Nephron (organoid): ENCODE results near the gene DIDO1.

Experiments
- H3K27ac Mint-ChIP-seq, 3 experiments: 2 replicates each; pipeline ENCODE4 v1.8.0; 2020; ENCODE audit warnings: mixed read lengths in 3 of 3, mild to moderate bottlenecking in 2 of 3, moderate library complexity in 1 of 3
- H3K27me3 Mint-ChIP-seq: 2 replicates; pipeline ENCODE4 v1.8.0; 2021; ENCODE audit warnings: low read depth, mild to moderate bottlenecking, moderate library complexity, mixed read lengths
- H3K36me3 Mint-ChIP-seq: 2 replicates; pipeline ENCODE4 v1.8.0; 2020; ENCODE audit warnings: low read depth, mixed read lengths
- H3K4me1 Mint-ChIP-seq: 2 replicates; pipeline ENCODE4 v1.8.0; 2020; ENCODE audit warnings: mixed read lengths
- H3K4me3 Mint-ChIP-seq, 3 experiments: 2 replicates each; pipeline ENCODE4 v1.8.0; 2020; ENCODE audit warnings: mild to moderate bottlenecking in 3 of 3, mixed read lengths in 3 of 3, moderate library complexity in 2 of 3
- H3K9me3 Mint-ChIP-seq: 2 replicates; pipeline ENCODE4 v1.8.0; 2020; ENCODE audit warnings: mixed read lengths
- TF ChIP-seq, protein P1 (sequence below), 3 experiments: fragments of 200-600 bp; sonication (generic); IDR thresholded peaks; one replicate each; pipeline ENCODE4 v1.5.0; 2021; ENCODE audit warnings: antibody characterized with exemption in 3 of 3; ENCODE audit not compliant: unreplicated experiment in 3 of 3

The DIDO1 gene

DNA sequence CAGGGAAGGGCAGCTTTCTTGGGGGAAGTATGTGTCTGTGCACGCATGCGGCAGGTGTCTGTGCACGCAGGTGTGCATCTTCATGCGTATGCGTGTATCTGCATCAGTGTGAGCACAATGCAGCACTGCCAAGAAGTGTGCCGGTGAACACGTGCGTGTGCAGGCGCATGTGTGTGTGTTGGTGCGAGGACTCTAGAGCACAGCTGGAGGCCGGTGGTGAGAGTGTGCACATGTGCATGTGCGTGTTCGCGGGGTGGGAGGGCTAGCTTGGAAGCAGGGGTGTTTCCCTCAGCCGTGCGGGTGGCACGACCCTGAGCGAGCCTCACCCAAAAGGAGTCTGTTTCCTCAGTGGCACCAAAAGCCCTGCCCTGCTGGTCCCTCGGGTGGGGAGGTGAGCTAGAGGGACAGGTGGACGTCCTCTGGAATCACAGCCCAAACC, 33.7 kb upstream of the DIDO1 start:
- Mint-ChIP-seq H3K4me1 (no peaks in the 10 kb centered on the region), H3K36me3 (no peaks in the 10 kb centered on the region), H3K4me3 (no peak overlapping the region), H3K9me3 (no peaks in the 10 kb centered on the region), H3K27ac (no peak overlapping the region), H3K27me3 (peaks cover 7% of the 10 kb centered on the region)
- TF ChIP-seq, protein P1, sequence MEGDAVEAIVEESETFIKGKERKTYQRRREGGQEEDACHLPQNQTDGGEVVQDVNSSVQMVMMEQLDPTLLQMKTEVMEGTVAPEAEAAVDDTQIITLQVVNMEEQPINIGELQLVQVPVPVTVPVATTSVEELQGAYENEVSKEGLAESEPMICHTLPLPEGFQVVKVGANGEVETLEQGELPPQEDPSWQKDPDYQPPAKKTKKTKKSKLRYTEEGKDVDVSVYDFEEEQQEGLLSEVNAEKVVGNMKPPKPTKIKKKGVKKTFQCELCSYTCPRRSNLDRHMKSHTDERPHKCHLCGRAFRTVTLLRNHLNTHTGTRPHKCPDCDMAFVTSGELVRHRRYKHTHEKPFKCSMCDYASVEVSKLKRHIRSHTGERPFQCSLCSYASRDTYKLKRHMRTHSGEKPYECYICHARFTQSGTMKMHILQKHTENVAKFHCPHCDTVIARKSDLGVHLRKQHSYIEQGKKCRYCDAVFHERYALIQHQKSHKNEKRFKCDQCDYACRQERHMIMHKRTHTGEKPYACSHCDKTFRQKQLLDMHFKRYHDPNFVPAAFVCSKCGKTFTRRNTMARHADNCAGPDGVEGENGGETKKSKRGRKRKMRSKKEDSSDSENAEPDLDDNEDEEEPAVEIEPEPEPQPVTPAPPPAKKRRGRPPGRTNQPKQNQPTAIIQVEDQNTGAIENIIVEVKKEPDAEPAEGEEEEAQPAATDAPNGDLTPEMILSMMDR (IDR thresholded peaks at IDR 0.05; ENCODE audit: unreplicated experiment in 3 of 3): no peak

DNA sequence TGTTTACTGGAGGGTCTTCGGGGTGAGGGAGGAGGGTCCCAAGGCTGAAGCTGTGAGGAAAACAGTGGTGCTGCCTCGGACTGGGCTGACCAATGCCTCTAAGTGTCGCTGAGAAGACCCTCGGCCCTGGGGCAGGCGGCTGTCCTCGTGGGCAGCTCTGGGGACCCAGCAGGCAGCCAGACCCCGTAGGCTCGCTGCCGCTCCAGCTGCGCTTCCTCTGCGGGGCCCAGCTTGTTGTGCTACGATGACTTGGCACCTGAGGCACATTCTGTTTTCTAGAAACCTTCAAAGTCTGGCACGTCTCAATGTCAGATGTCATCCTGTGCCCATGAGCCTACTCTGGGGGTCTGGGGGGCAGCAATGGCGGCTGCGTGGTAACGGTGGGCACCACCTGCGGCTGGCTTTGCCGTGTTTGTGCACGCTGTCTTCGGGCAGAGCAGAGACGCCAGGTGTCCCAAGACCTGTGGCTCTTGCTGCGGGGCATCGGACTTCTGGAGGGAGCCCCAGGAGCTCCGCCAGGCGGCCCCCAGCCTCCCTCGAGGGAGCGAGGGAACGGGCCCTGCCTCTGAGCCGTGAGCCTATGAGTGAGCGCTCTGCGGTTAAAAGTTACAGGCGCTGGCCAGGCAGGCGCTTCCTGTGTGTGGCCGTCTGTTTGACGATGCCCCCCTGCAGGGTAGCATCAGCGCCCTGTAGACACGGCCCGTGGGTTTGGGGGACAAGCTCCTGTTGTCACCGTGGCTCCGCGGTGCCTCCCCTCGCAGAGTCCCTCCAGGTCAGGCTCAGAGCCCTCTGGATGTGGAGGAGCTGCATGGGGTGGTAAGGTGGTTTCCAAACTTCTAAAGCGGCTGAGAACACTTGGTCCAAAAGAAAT, 33.0 kb upstream of the DIDO1 start:
- TF ChIP-seq, protein P1 (IDR thresholded peaks at IDR 0.05; ENCODE audit: unreplicated experiment in 3 of 3): no peak
- Mint-ChIP-seq H3K27ac (no peak overlapping the region), H3K36me3 (no peaks in the 10 kb centered on the region)

DNA sequence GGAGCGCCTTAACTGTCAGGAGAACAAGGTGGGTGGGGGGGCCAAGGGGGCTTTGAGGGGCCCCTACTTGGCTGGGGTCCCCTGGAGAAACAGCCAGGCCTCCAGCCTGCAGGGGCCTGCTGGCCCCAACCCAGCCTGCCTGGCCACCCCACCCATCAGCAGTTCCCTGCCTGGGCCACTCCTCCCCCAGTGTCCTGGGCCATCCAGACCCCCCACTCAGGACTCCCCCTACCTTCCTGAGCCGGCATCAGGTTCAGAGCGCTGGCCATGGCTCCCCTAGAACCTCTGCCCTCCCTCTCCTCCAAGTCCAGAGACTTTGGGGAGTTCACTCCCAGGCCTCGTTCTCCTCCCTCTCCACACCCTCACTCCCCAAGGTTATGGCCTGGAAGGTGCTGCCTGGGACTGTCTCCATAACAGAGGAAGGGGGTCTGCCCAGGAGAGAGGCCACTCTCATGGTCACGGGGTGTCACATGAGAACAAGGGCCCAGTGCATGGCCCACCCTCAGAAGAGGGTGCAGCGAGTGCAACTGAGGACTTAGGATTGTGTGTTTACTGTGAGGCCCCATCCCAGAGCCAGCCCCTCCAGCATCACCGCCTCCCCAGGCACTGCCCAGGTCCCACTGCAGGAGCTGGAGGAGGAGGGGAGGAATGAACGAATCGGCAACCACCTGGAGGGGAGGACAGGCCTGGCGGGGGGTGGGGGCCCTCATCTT, 32.2 kb upstream of the DIDO1 start:
- Mint-ChIP-seq H3K9me3 (no peaks in the 10 kb centered on the region), H3K27me3 (peaks cover 7% of the 10 kb centered on the region), H3K4me1 (peaks cover 9% of the 10 kb centered on the region), H3K4me3 (no peak overlapping the region), H3K36me3 (no peaks in the 10 kb centered on the region), H3K27ac (no peak overlapping the region)
- TF ChIP-seq, protein P1 (IDR thresholded peaks at IDR 0.05; ENCODE audit: unreplicated experiment in 3 of 3): no peak

More for the DNA sequence above, 33.0 kb upstream of the DIDO1 start:
- no peak overlapping the region for H3K4me3 Mint-ChIP-seq
- peaks cover 2% of the 10 kb centered on the region for H3K4me1 Mint-ChIP-seq
- H3K9me3 Mint-ChIP-seq: no peaks in the 10 kb centered on the region
- peaks cover 7% of the 10 kb centered on the region for H3K27me3 Mint-ChIP-seq

DNA sequence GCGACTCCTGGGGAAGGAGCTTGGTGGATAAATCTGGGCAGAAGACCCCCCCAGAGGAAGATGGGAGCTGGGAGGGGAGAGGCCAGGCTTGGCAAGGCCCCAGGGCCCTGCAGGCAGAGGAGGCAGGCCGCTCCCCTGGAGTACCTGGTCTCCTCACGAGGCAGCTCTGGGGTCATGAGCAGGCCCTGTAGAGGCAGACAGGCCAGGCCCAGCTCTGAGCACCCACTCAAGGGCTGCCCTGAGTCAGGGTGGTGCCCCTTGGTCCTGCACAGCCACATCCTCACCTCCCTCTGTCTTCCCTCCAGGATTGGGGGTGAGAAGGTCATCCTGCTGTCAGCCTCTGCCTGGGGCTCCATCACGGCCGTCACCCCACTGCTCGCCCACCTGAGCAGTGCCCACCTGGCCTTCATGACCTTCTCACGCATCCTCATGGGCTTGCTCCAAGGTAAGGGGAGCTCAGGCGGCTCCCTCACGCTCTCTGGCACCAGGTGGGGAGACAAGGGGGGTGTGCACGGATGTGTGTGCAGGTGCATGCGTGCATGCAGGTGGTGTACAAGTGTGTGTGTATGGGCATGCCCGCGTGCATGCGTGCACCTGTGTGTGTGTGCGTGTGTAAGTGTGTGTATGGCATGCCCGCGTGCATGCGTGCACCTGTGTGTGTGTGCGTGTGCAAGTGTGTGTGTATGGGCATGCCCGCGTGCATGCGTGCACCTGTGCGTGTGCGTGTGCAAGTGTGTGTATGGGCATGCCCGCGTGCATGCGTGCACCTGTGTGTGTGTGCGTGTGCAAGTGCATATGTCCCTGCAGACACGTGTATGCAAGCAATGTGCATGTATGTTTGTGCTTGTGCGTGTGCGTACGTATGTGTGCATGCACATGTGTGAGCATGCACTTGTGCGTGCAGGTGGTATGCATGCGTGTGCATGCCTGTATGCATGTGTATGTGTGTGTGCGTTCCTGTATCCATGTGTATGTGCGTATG, 31.1 kb upstream of the DIDO1 start:
- no peaks in the 10 kb centered on the region for H3K36me3 Mint-ChIP-seq
- no peaks in the 10 kb centered on the region for H3K9me3 Mint-ChIP-seq
- H3K27me3 Mint-ChIP-seq: peaks cover 7% of the 10 kb centered on the region
- TF ChIP-seq, protein P1 (IDR thresholded peaks at IDR 0.05; ENCODE audit: unreplicated experiment in 3 of 3): no peak
- H3K27ac Mint-ChIP-seq: no peak overlapping the region
- no peak overlapping the region for H3K4me3 Mint-ChIP-seq
- H3K4me1 Mint-ChIP-seq: peaks cover 9% of the 10 kb centered on the region

DNA sequence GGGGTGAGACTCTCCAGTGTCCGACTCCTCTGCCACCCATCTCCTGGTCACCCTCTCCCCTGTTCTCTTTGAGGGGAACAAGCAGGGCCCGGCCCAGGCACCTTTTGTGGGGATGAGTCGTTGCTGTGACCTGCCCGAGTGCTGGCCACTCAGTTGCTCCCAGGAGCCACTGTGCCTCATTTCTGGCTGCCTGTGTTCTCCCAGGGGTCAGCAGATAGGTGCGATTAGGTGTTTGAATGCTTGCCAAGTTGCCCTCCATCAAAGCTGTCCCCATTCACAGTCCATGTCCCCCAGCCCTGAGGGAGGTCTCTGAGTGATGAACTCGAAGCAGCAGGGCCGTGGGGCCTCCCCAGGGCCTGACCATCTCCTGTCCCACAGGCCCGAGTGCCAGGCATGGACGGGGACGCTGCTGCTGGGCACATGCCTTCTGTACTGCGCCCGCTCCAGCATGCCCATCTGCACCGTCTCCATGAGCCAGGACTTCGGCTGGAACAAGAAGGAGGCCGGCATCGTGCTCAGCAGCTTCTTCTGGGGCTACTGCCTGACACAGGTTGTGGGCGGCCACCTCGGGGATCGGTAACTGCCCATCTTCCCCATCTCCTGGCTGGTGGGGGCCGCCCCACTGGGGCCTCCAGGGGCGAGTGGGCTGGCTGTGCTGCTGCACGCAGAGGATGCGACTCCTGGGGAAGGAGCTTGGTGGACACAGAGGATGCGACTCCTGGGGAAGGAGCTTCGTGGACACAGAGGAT, 30.3 kb upstream of the DIDO1 start:
- H3K4me3 Mint-ChIP-seq: no peak overlapping the region
- H3K36me3 Mint-ChIP-seq: no peaks in the 10 kb centered on the region
- no peak overlapping the region for H3K27ac Mint-ChIP-seq
- peaks cover 9% of the 10 kb centered on the region for H3K4me1 Mint-ChIP-seq
- H3K9me3 Mint-ChIP-seq: no peaks in the 10 kb centered on the region
- TF ChIP-seq, protein P1 (IDR thresholded peaks at IDR 0.05; ENCODE audit: unreplicated experiment in 3 of 3): no peak
- H3K27me3 Mint-ChIP-seq: peaks cover 7% of the 10 kb centered on the region
